ENCODE data around the gene GABRA4. TPM values are rescaled to one million over a fixed set of nuclear protein-coding genes. Genes with fewer than 3 reads are reported as not detected.

Gene GABRA4
- total RNA-seq, 1 donor, result not detected

- DNase-seq (ENCODE audit: low read depth in 2 of 3, low spot score in 2 of 3), result no peak
Measured at GRCh38 chr4:46933686-46934085, 59.7 kb downstream of the GABRA4 start.

- peak in 2 of 3 donors; percentile 23 to 54 for DNase-seq (ENCODE audit: low read depth in 2 of 3, low spot score in 2 of 3)
Measured at GRCh38 chr4:46931981-46932380, 61.4 kb downstream of the GABRA4 start.

- DNase-seq (ENCODE audit: low read depth in 2 of 3, low spot score in 2 of 3), result no peak
Measured at GRCh38 chr4:46930891-46931290, 62.5 kb downstream of the GABRA4 start.

GRCh38 chr4:46927201-46927600 lies 66.2 kb downstream of the GABRA4 start:
- DNase-seq (ENCODE audit: low read depth in 2 of 3, low spot score in 2 of 3), result no peak

GRCh38 chr4:46924789-46925529 lies 68.4 kb downstream of the GABRA4 start:
- no peak for DNase-seq (ENCODE audit: low read depth in 2 of 3, low spot score in 2 of 3)

- DNase-seq (ENCODE audit: low read depth in 2 of 3, low spot score in 2 of 3), result no peak
Measured at GRCh38 chr4:46922205-46922604, 71.2 kb downstream of the GABRA4 start.

GRCh38 chr4:46909078-46909477 lies 84.3 kb downstream of the GABRA4 start, which contains the start of gene COX7B2:
Gene COX7B2 (minus strand): TSS chr4:46909245. CDS start chr4:46735192, 174,053 bp downstream.
- no peak for DNase-seq (ENCODE audit: low read depth in 2 of 3, low spot score in 2 of 3)

- no peak for DNase-seq (ENCODE audit: low read depth in 2 of 3, low spot score in 2 of 3)
Measured at GRCh38 chr4:46908148-46908547, 85.2 kb downstream of the GABRA4 start.

- DNase-seq (ENCODE audit: low read depth in 2 of 3, low spot score in 2 of 3), result no peak
Measured at GRCh38 chr4:46900082-46900481, 93.3 kb downstream of the GABRA4 start.

- peak in 2 of 3 donors; percentile 8 to 23 for DNase-seq (ENCODE audit: low read depth in 2 of 3, low spot score in 2 of 3)
Measured at GRCh38 chr4:46894826-46895225, 98.6 kb downstream of the GABRA4 start.

GRCh38 chr4:46890056-46890455 lies 103.3 kb downstream of the GABRA4 start:
- no peak for DNase-seq (ENCODE audit: low read depth in 2 of 3, low spot score in 2 of 3)

GRCh38 chr4:46889410-46889809 lies 104.0 kb downstream of the GABRA4 start:
- DNase-seq (ENCODE audit: low read depth in 2 of 3, low spot score in 2 of 3), result no peak

GRCh38 chr4:46886711-46887110 lies 106.7 kb downstream of the GABRA4 start:
- DNase-seq (ENCODE audit: low read depth in 2 of 3, low spot score in 2 of 3), result peak in 2 of 3 donors; percentile 14 to 44

- DNase-seq (ENCODE audit: low read depth in 2 of 3, low spot score in 2 of 3), result no peak
Measured at GRCh38 chr4:46878641-46879040, 114.7 kb downstream of the GABRA4 start.

GRCh38 chr4:46874811-46875210 lies 118.6 kb downstream of the GABRA4 start:
- peak in 2 of 3 donors; percentile 49 to 74 for DNase-seq (ENCODE audit: low read depth in 2 of 3, low spot score in 2 of 3)

GRCh38 chr4:46870411-46870810 lies 123.0 kb downstream of the GABRA4 start:
- DNase-seq (ENCODE audit: low read depth in 2 of 3, low spot score in 2 of 3), result no peak

Other genes with a start within 250 kb of the GABRA4 start
- gene COX7B2, start 84.3 kb downstream of the GABRA4 start, total RNA-seq, result not detected
- not detected for gene GABRB1, start 38.0 kb upstream of the GABRA4 start, total RNA-seq